ENCODE measurements around the gene CMTM6. TPM values are rescaled to one million over a fixed set of nuclear protein-coding genes. Genes with fewer than 3 reads are reported as not detected.

CMTM6 gene
- total and polyA plus RNA-seq, 10 of the 15 experiments (the other 5 are each of a cell fraction or from before 2014, with no cell fraction given): 27.1 to 97.3 (median 61.4) TPM

- in situ Hi-C loops (cut with MboI): no loop called here
- Histone ChIP-seq H3K4me1 (ENCODE audit: control insufficient read depth, insufficient read depth, low read length) (peaks cover 56% of the 10 kb centered on the region), H3K9ac (ENCODE audit: control insufficient read depth, insufficient read depth, low read length) (no peak overlapping the region), H3K4me3 (no peak overlapping the region), H3K9me3 (replicated peaks; ENCODE audit: control insufficient read depth, insufficient read depth, low read length) (no peaks in the 10 kb centered on the region), H3K36me3 (ENCODE audit: control insufficient read depth in 2 of 2, insufficient read depth in 2 of 2, low read length in 1 of 2) (no peaks in the 10 kb centered on the region), H4K20me1 (ENCODE audit: control insufficient read depth, insufficient read depth) (no peaks in the 10 kb centered on the region), H3K79me2 (ENCODE audit: control insufficient read depth, insufficient read depth, low read length) (no peaks in the 10 kb centered on the region), H2AFZ (ENCODE audit: control insufficient read depth, low read depth, low read length) (no peak overlapping the region), H3K27ac (ENCODE audit: control insufficient read depth, insufficient read depth) (no peak overlapping the region), H3K4me2 (ENCODE audit: control insufficient read depth, insufficient read depth) (no peak overlapping the region), H3K27me3 (replicated peaks in 1 of 2; ENCODE audit: control insufficient read depth in 2 of 2, insufficient read depth in 2 of 2, low read length in 1 of 2) (no peaks in the 10 kb centered on the region; a peak in 1 of 4 replicates)
- CTCF ChIA-PET: interaction anchor here (0.6 to 10.6 kb wide), 7 partner anchors 9 to 59 kb away, joined by 3 to 88 read pairs (median 4); no protein-coding TSS in a partner anchor
- no peak for TF ChIP-seq ZBTB33 (IDR thresholded peaks at IDR 0.05)
- TF ChIP-seq CHD1 (IDR thresholded peaks at IDR 0.05; ENCODE audit: low read depth, low read length): no peak
- TF ChIP-seq LARP7 (IDR thresholded peaks at IDR 0.05): no peak
- TF ChIP-seq SUPT20H (IDR thresholded peaks at IDR 0.05; ENCODE audit: borderline replicate concordance, control insufficient read depth, low read depth, low read length): no peak
- TF ChIP-seq ASH2L (IDR thresholded peaks at IDR 0.05; ENCODE audit: borderline replicate concordance, low read depth): no peak
- no peak for TF ChIP-seq ETV6 (conservative IDR thresholded peaks at IDR 0.05 in 1 of 2, IDR thresholded peaks at IDR 0.05 in 1 of 2; ENCODE audit: borderline replicate concordance in 1 of 2, low read depth in 1 of 2)
- no peak for TF ChIP-seq IRF3 (IDR thresholded peaks at IDR 0.05)
- TF ChIP-seq BACH1 (IDR thresholded peaks at IDR 0.05; ENCODE audit: borderline replicate concordance): no peak
- no peak for TF ChIP-seq PAX8 (IDR thresholded peaks at IDR 0.05)
- no peak for TF ChIP-seq KDM1A (IDR thresholded peaks at IDR 0.05; ENCODE audit: borderline replicate concordance)
- TF ChIP-seq CBFB (IDR thresholded peaks at IDR 0.05; ENCODE audit: low read depth): no peak
- no peak for TF ChIP-seq RELA (IDR thresholded peaks at IDR 0.05; ENCODE audit: borderline replicate concordance, partially characterized antibody)
- no peak for TF ChIP-seq SIX5 (IDR thresholded peaks at IDR 0.05; ENCODE audit: low read depth, low read length, severe bottlenecking)
- FAIRE-seq (no peak), DNase-seq (ENCODE audit: low read depth, low spot score) (no peak), ATAC-seq (no peak)
- POLR2A ChIA-PET: interaction anchor here (0.9 to 2.7 kb wide), 5 partner anchors 10 to 34 kb away, joined by 3 to 26 read pairs (median 5); no protein-coding TSS in a partner anchor
- RAD21 ChIA-PET (ENCODE audit: unreplicated experiment): interaction anchor here (0.9 to 3.1 kb wide), 4 partner anchors 12 to 42 kb away, joined by 4 to 45 read pairs (median 6); partner anchors contain the start of gene CMTM7
- SMC1A ChIA-PET (ENCODE audit: uncharacterized antibody, unreplicated experiment): interaction anchor here (1.3 to 14.2 kb wide), 10 partner anchors 9 to 68 kb away, joined by 3 to 307 read pairs (median 6); partner anchors contain the start of gene CMTM6
- BruUV-seq (replicated peaks): no TSS peak
- 91% methylated on average over 4 of the region's 4 CpGs for WGBS (ENCODE audit: insufficient coverage, insufficient replicate concordance, low lambda C conversion rate, missing lambda C conversion rate)
- intact Hi-C loops (cut with micrococcal nuclease; ENCODE audit: unreplicated experiment): no loop called here
Observed at GRCh38 chr3:32434206-32434605, 68.4 kb downstream of the CMTM6 start.

Data from GM12878 (cell line).